GM12874 (cell line): ENCODE measurements around the gene SAFB.

Experiments
- TF ChIP-seq, protein P1 (sequence below): IDR thresholded peaks from 2 replicates; pipeline ENCODE4 v1.5.1; 2011; ENCODE audit warnings: low read depth, mild to moderate bottlenecking, control low read depth, low read length, moderate library complexity; ENCODE audit not compliant: insufficient read depth

SAFB gene

GRCh38 chr19:5623397-5624017 is 624 bp downstream of the SAFB start:
- TF ChIP-seq, protein P1, sequence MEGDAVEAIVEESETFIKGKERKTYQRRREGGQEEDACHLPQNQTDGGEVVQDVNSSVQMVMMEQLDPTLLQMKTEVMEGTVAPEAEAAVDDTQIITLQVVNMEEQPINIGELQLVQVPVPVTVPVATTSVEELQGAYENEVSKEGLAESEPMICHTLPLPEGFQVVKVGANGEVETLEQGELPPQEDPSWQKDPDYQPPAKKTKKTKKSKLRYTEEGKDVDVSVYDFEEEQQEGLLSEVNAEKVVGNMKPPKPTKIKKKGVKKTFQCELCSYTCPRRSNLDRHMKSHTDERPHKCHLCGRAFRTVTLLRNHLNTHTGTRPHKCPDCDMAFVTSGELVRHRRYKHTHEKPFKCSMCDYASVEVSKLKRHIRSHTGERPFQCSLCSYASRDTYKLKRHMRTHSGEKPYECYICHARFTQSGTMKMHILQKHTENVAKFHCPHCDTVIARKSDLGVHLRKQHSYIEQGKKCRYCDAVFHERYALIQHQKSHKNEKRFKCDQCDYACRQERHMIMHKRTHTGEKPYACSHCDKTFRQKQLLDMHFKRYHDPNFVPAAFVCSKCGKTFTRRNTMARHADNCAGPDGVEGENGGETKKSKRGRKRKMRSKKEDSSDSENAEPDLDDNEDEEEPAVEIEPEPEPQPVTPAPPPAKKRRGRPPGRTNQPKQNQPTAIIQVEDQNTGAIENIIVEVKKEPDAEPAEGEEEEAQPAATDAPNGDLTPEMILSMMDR, result no peak

- TF ChIP-seq, protein P1, result no peak
These were observed 1.3 kb downstream of the SAFB start for GRCh38 chr19:5624018-5624663.

DNA sequence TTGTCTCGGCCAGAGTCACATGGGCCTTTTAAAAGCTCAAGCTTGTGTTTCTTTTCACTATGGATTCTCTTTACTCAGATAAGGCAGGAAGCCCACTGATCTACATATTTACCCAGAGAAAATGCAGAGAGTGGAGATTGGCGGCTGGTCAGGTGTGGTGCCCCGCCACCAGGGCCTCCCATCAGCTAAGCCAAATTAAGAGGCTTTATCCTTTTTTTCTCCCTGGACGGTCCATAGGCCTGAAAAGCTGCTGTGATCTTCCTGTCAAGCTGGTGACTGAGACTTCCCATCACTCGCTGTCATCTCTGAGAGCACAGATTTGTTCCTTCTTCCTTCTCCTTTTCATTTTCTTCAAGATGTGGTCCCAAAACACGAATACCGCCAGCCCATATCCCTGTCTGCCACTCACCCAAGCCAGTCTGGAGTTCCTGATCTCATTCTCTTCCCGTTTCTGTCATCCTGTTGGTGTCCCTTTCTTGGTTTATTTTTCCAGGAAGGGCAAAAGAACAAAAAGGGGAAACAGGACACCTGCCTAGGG is 1.9 kb downstream of the SAFB start:
- TF ChIP-seq, protein P1, result no peak

DNA sequence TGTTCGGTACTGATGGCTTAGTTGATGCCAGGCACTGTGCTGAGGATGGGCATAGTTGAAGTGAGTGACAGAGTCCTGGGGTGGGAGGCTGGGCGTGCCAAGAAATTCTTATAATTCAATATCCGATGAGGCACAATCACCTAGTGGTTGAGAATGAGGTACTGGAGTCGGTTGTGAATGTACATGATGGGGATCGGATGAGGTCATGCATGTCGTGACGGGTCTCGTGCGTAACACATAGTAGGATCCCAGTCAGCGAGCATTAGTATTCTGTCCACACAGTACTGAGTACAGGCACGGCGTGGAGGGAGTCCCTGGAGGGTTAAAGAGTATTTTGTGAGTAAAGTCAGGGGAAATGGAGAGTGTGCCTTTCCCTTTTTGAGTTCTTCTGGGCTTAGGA is 2.8 kb downstream of the SAFB start:
- TF ChIP-seq, protein P1, result no peak

DNA sequence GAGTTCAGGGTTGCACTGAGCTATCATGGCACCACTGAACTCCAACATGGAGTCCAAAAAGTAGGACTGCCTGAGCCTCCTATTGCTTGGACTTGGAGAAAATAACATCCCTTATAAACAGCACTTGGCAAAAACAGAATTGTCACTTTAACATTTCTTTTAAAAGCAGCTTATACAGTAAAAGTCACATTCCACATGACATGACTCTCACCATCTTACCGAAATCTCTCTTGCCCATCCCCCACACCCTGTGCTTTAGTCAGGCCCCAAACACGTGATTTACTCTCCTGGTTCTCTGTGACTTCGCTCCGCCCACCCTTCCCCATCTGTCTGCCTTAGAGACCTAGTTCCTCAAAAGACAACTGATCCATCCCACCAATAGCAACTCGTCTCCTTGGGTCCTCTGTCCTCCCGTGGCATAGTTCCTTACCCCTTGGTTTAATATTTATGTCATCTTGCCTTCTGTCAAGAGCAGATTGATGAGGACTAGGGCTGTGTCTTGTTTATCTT is 4.6 kb downstream of the SAFB start:
- TF ChIP-seq, protein P1, result no peak

DNA sequence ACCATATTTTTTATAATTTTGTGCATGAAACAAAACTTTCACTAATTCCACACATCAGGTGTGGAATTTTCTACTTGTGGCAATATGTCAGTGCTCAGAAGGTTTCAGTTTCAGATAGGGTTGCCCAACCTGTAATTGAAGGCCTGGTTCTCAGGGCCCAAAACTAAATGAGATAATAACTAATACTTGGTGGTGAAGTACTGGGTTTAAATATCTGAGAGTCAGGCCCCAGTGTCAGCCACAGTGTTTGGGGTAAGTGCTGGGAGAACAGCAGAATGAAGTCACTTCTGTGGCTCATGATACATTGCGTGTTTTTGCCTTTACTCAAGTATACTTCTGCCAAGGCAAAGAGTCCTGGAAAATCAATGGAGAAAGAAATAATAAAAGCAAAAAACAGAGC is 5.6 kb downstream of the SAFB start:
- TF ChIP-seq, protein P1, result no peak

- TF ChIP-seq, protein P1, result no peak
These were observed 6.1 kb downstream of the SAFB start for GRCh38 chr19:5628919-5629481.
